Parathyroid adenoma (tissue), 2 donors: Measurements from ENCODE around the gene AHCY.

Experiments used
- H2AFZ ChIP-seq: fragments of 300-600 bp; sonication (generic); one replicate; pipeline ENCODE4 v1.7.0; 2017; ENCODE audit warnings: antibody characterized with exemption, mild to moderate bottlenecking
- H3K27ac ChIP-seq: fragments of 300-600 bp; sonication (generic); one replicate; pipeline ENCODE4 v1.7.0; 2017
- H3K27me3 ChIP-seq: fragments of 300-600 bp; sonication (generic); one replicate; pipeline ENCODE4 v1.7.0; 2017; ENCODE audit warnings: low read length; ENCODE audit not compliant: control insufficient read depth, insufficient read depth
- H3K36me3 ChIP-seq: fragments of 300-600 bp; sonication (generic); one replicate; pipeline ENCODE4 v1.7.0; 2017; ENCODE audit warnings: low read length; ENCODE audit not compliant: control insufficient read depth, insufficient read depth
- H3K4me1 ChIP-seq: fragments of 300-600 bp; sonication (generic); one replicate; pipeline ENCODE4 v1.7.0; 2017; ENCODE audit warnings: control low read depth
- H3K4me2 ChIP-seq: fragments of 300-600 bp; sonication (generic); one replicate; pipeline ENCODE4 v1.7.0; 2017; ENCODE audit warnings: low read length
- H3K4me3 ChIP-seq: fragments of 300-600 bp; sonication (generic); one replicate; pipeline ENCODE4 v1.7.0; 2017; ENCODE audit warnings: low read depth, low read length
- H3K79me2 ChIP-seq: fragments of 300-600 bp; sonication (generic); one replicate; pipeline ENCODE4 v1.7.0; 2017; ENCODE audit warnings: control low read depth
- H3K9ac ChIP-seq: fragments of 300-600 bp; sonication (generic); one replicate; pipeline ENCODE4 v1.7.0; 2017; ENCODE audit warnings: mild to moderate bottlenecking
- H3K9me3 ChIP-seq: fragments of 300-600 bp; sonication (generic); one replicate; pipeline ENCODE4 v1.7.0; 2017; ENCODE audit warnings: low read length; ENCODE audit not compliant: control insufficient read depth
- TF ChIP-seq, protein P1 (sequence below): fragments of 300-600 bp; sonication (generic); IDR thresholded peaks from one replicate; pipeline ENCODE4 v1.7.0; 2017; ENCODE audit warnings: antibody characterized with exemption, mild to moderate bottlenecking
- donor health status: primary hyperparathyroidism.

Gene AHCY

DNA sequence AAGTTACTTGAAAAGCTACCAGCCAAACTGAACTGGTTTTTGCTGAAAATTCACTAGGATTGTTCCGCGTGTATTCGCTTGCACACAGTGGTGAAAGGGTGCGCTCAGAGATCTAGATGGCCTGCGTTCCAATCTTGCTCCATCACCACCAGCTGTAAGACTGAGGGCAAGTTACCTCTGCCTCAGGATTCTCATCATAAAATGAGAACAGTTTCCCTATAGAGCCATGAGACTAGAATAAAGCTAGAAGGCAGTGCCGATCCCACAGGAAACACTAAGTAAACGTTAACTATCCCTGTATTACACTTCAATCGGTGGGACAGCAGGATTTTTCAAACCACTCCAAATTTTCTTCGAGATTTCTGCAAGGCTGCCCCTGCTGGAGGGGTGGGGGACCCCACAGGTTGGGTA is 838 bp downstream of the AHCY start:
- peaks cover 11% of the 10 kb centered on the region for H3K79me2 ChIP-seq
- peak overlapping the region; percentile 92 for H3K27ac ChIP-seq
- no peaks in the 10 kb centered on the region for H3K36me3 ChIP-seq
- peaks cover 11% of the 10 kb centered on the region for H3K4me1 ChIP-seq
- H3K9ac ChIP-seq = peak overlapping the region; percentile 81
- H3K4me3 ChIP-seq = peak overlapping the region; percentile 87
- H3K27me3 ChIP-seq = no peaks in the 10 kb centered on the region
- no peaks in the 10 kb centered on the region for H3K9me3 ChIP-seq
- peak overlapping the region; percentile 93 for H3K4me2 ChIP-seq
- peak overlapping the region; percentile 100 for H2AFZ ChIP-seq
- TF ChIP-seq, protein P1, sequence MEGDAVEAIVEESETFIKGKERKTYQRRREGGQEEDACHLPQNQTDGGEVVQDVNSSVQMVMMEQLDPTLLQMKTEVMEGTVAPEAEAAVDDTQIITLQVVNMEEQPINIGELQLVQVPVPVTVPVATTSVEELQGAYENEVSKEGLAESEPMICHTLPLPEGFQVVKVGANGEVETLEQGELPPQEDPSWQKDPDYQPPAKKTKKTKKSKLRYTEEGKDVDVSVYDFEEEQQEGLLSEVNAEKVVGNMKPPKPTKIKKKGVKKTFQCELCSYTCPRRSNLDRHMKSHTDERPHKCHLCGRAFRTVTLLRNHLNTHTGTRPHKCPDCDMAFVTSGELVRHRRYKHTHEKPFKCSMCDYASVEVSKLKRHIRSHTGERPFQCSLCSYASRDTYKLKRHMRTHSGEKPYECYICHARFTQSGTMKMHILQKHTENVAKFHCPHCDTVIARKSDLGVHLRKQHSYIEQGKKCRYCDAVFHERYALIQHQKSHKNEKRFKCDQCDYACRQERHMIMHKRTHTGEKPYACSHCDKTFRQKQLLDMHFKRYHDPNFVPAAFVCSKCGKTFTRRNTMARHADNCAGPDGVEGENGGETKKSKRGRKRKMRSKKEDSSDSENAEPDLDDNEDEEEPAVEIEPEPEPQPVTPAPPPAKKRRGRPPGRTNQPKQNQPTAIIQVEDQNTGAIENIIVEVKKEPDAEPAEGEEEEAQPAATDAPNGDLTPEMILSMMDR = no peak

DNA sequence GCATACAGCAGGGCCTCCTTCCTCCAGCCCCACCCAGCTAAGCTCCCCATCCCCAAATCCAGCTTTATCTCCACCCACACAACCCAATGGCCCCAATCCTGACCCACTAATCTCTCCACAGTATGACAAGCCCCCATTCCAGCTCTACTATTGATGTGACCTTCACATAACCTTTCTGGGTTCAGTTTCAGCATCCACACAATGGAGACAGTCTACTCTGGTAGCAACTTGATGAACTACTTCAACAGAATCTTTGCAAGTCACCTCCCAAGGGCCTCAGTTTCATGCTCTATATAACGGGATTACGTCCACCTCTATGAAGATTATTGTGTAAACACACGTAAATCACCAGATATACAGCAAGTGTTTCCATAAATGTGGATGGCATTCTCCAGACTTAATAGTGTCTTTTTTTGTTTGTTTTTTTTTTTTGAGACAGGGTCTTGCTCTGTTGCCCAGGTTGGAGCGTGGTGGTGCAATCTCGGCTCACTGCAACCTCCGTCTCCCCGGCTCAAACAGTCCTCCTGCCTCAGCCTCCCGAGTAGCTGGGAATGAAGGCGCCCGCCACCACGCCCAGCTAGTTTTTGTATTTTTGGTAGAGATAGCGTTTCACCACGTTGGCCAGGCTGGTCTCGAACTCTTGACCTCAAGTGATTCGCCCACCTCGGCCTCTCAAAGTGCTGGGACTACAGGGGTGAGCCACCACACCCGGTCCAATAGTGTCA is 1.4 kb downstream of the AHCY start:
- H3K4me1 ChIP-seq = peaks cover 13% of the 10 kb centered on the region
- peaks cover 11% of the 10 kb centered on the region for H3K79me2 ChIP-seq
- H3K27ac ChIP-seq = no peak overlapping the region
- H3K9ac ChIP-seq = no peak overlapping the region
- H3K27me3 ChIP-seq = no peaks in the 10 kb centered on the region
- H3K4me3 ChIP-seq = peak overlapping the region; percentile 87
- H2AFZ ChIP-seq = no peak overlapping the region
- TF ChIP-seq, protein P1 = no peak
- no peaks in the 10 kb centered on the region for H3K9me3 ChIP-seq
- no peaks in the 10 kb centered on the region for H3K36me3 ChIP-seq
- H3K4me2 ChIP-seq = peak overlapping the region; percentile 93

DNA sequence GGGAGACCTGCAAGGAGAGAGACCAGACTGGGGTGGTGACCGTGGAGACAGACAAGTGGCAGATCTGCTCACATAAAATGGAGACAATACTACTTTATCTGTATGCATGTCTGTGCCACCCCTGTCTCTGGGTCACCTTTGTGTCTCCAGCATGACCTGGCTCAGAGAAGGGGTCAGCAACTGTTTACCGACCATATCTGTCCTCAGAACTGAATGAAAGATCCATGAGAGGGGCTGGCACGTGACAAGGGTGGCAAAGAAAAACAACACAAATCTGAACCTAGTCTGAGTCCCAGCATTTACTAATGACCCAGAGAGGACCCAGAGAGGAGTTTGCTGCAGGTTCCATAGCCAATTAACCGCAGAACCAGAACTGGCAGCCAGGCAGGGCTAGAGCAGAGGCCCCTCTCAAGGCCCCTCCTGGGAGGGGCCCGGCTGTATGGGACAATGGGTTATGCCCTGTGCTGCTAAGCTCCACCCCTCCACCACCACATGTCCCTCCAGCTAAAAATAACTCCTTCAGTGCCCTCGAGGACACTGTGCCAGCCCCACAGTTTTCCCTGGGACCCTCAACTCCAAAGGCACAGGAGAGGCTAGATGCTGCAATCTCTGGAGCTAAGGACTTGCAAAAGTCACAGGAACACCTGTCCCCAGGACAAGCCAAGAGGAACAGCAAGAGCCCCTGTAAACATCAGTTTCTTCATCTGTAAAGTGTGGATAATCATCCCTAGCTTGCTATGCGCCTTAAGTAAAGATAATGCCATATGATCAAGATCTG is 2.2 kb downstream of the AHCY start:
- peaks cover 11% of the 10 kb centered on the region for H3K79me2 ChIP-seq
- H3K36me3 ChIP-seq = no peaks in the 10 kb centered on the region
- no peaks in the 10 kb centered on the region for H3K9me3 ChIP-seq
- peak overlapping the region; percentile 35 for H3K4me3 ChIP-seq
- H3K27me3 ChIP-seq = no peaks in the 10 kb centered on the region
- no peak overlapping the region for H3K9ac ChIP-seq
- H3K27ac ChIP-seq = no peak overlapping the region
- TF ChIP-seq, protein P1 = no peak
- no peak overlapping the region for H2AFZ ChIP-seq
- peaks cover 20% of the 10 kb centered on the region for H3K4me1 ChIP-seq
- peak overlapping the region; percentile 28 for H3K4me2 ChIP-seq

DNA sequence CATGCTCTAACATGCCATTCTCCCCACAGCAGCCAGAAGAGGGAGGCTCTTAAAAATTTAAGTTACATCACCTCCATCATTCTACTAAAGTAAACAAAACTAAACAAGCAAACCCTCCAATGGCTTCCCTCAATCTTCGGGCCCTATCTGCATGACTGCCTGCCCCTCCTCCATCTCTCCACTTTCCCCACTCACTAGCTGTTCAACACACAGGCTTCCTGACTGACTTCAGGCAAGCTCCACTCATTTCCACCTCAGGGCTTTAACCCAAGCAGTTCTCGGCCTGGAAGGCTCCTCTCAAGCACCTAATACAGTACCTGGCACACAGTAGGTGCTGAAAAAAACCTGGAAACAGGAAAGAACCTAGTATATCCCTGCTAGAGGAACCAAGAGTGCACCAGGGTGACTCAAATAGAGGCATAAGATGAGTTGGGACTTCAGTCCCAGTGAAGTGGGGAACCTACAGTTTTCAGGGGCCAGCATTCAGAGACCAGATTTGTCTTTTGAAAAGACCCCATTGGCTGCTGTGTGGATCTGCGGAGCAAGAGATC is 2.8 kb downstream of the AHCY start:
- Histone ChIP-seq H2AFZ (no peak overlapping the region), H3K4me3 (no peak overlapping the region), H3K79me2 (peaks cover 11% of the 10 kb centered on the region), H3K36me3 (no peaks in the 10 kb centered on the region), H3K4me2 (peak overlapping the region; percentile 28), H3K27ac (no peak overlapping the region), H3K9ac (no peak overlapping the region), H3K4me1 (peaks cover 23% of the 10 kb centered on the region), H3K9me3 (no peaks in the 10 kb centered on the region), H3K27me3 (no peaks in the 10 kb centered on the region)
- TF ChIP-seq, protein P1 = no peak
